RWPE2 (cell line): ENCODE results near the gene ZSCAN10.

Source experiments
- ATAC-seq: fragments of 200-7000 bp; cut with Tn5 transposase; 3 replicates; pipeline ENCODE4 v1.9.1; 2021; ENCODE audit warnings: low read depth
- DNase-seq: peaks from one replicate; pipeline ENCODE4 v3.0.0-alpha.2; 2020; ENCODE audit warnings: low spot score
- H3K27ac ChIP-seq: fragments of 450-650 bp; 2 replicates; pipeline ENCODE4 v1.5.1; 2017; ENCODE audit warnings: mild to moderate bottlenecking; ENCODE audit not compliant: poor library complexity, severe bottlenecking
- H3K27me3 ChIP-seq: fragments of 250-450 bp; sonication (Bioruptor Pico); 2 replicates; pipeline ENCODE4 v1.5.1; 2021; ENCODE audit warnings: mild to moderate bottlenecking, moderate library complexity; ENCODE audit not compliant: insufficient read depth, poor library complexity, severe bottlenecking
- H3K36me3 ChIP-seq: fragments of 250-450 bp; sonication (Bioruptor Pico); 2 replicates; pipeline ENCODE4 v1.5.1; 2020; ENCODE audit warnings: low read depth, mild to moderate bottlenecking, moderate library complexity
- H3K4me1 ChIP-seq: fragments of 250-450 bp; sonication (Bioruptor Pico); 2 replicates; pipeline ENCODE4 v1.5.1; 2021; ENCODE audit warnings: mild to moderate bottlenecking, moderate library complexity; ENCODE audit not compliant: insufficient read depth, poor library complexity, severe bottlenecking
- H3K4me3 ChIP-seq: fragments of 250-450 bp; sonication (Bioruptor Pico); 2 replicates; pipeline ENCODE4 v1.5.1; 2021; ENCODE audit warnings: mild to moderate bottlenecking, moderate library complexity; ENCODE audit not compliant: severe bottlenecking
- H3K9me3 ChIP-seq: fragments of 250-450 bp; sonication (Bioruptor Pico); 2 replicates; pipeline ENCODE4 v1.5.1; 2021; ENCODE audit warnings: mild to moderate bottlenecking, moderate library complexity; ENCODE audit not compliant: severe bottlenecking
- CTCF ChIP-seq: fragments of 450-650 bp; IDR thresholded peaks from one replicate; pipeline ENCODE4 v1.5.1; 2017; ENCODE audit warnings: mild to moderate bottlenecking, moderate library complexity; ENCODE audit not compliant: poor library complexity, severe bottlenecking

The ZSCAN10 gene

GRCh38 chr16:3038896-3039295 lies 60.2 kb downstream of the ZSCAN10 start:
- Histone ChIP-seq H3K27me3 (peaks cover 27% of the 10 kb centered on the region), H3K36me3 (no peaks in the 10 kb centered on the region), H3K9me3 (no peaks in the 10 kb centered on the region), H3K4me3 (no peak overlapping the region), H3K4me1 (no peaks in the 10 kb centered on the region), H3K27ac (no peak overlapping the region)
- ATAC-seq (no peak), DNase-seq (no peak)
- TF ChIP-seq CTCF, result no peak
